PFSK-1 (cell line): ENCODE measurements around the gene OR2W3.

Source experiments
- POLR2AphosphoS5 ChIP-seq: IDR thresholded peaks from 2 replicates; pipeline ENCODE4 v1.6.1; 2012; ENCODE audit warnings: low read depth, mild to moderate bottlenecking, control low read depth, low read length, moderate library complexity
- REST ChIP-seq, 2 experiments: IDR thresholded peaks; 2 replicates each; pipeline versions ENCODE4 v1.6.1 to v1.8.0; 2011 to 2012; ENCODE audit warnings: low read depth in 2 of 2, low read length in 2 of 2, control low read depth in 1 of 2, inconsistent platforms in 1 of 2, mild to moderate bottlenecking in 1 of 2, moderate library complexity in 1 of 2; ENCODE audit not compliant: insufficient read depth in 1 of 2
- SIN3A ChIP-seq: IDR thresholded peaks from 2 replicates; pipeline ENCODE4 v1.6.1; 2012; ENCODE audit warnings: mild to moderate bottlenecking, low read length, moderate library complexity, borderline replicate concordance; ENCODE audit not compliant: insufficient read depth
- TAF1 ChIP-seq: IDR thresholded peaks from 2 replicates; pipeline ENCODE4 v1.6.1; 2012; ENCODE audit warnings: low read length, control low read depth, borderline replicate concordance; ENCODE audit not compliant: insufficient read depth

- no peak for TF ChIP-seq REST (IDR thresholded peaks at IDR 0.05; ENCODE audit: insufficient read depth in 1 of 2, low read depth in 2 of 2, low read length in 2 of 2)
- TF ChIP-seq POLR2AphosphoS5: no peak
- TF ChIP-seq TAF1: no peak
- no peak for TF ChIP-seq SIN3A
Measured at GRCh38 chr1:247904122-247904521, 8.7 kb downstream of the OR2W3 start.
